DMS53 treated with DMSO at 0.1 percent for 48 hours (cell line): ENCODE data around the gene INPP5A.
"Not testable (repeated sequence)": the region's sequence is repeated elsewhere in the genome, so short reads cannot be mapped to it uniquely, and the experiment has no call there.

Source experiments
- DNase-seq: peaks from one replicate; lab custom pipeline; 2025; ENCODE audit not compliant: unreplicated experiment; lab: John Stamatoyannopoulos, UW

Gene INPP5A

DNA sequence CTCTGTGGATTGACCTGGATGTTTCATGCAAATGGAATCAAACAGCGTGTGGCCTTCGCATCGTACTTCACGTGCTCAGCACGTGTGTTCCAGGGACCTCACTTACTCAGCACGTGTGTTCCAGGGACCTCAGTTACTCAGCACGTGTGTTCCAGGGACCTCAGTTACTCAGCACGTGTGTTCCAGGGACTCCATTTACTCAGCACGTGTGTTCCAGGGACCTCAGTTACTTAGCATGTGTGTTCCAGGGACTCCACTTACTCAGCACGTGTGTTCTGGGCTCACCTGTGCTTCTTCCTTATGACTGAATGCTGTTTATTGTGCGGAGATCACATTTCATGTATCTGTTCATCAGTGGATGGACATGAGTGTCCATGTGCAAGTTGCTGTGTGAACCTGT is 22.0 kb downstream of the INPP5A start:
- no peak for DNase-seq

DNA sequence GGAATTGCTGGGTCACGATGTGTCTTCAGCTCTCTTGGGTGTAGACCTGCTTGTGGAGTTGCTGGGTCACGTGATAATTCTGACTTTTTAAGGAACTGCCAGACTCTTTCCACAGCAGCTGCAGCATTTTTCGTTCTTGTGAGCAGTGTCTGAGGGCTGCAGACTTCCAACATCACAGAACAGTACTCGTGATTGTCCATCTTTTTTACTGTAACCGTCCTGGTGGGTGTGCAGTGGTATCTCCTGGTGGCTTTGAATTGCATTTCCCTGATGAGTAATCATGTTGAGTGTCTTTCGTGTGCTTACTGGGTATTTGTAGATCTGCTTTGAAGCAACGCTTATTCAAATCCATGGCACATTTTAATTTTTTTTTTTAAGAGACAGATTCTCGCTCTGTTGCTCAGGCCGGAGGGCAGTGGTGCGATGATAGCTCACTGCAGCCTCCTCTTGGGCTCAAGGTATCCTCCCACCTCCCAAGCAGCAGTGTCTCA is 22.7 kb downstream of the INPP5A start:
- no peak for DNase-seq

DNA sequence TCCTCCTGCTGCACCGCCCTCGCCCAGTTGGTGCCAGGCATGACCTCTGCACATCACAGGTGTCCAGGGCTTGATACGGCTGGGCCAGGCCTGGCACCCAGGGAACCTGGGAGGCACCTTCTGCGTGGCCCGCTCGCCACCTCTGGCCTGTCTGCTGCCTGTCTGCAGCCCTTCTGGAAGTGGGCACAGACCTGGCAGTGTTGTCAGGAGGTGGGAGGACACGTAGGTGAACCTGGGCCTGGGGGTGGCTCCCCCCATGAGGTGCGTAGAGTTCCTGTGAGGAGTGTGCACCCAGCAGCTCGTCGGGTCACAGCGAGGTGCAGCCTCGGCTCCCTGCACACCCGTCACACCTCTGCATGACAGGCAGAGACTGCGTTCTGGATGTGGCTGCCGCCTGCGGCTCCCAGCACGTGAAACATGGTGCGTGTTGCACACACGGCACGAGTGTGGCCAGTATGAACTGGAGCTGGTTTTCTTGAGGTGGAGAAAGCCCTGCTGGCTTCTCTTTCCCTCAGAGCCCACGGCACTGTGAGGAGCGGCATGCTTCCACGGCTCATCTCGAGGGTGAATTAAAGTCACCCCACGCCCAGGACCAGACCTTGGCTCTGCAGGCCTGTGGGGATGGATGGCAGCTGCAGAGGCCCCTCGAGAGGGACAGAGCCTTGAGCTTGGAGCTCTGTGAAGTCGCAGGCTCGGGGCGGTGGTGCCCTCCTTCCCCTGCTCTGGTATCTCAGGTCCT is 24.8 kb downstream of the INPP5A start:
- no peak for DNase-seq

DNA sequence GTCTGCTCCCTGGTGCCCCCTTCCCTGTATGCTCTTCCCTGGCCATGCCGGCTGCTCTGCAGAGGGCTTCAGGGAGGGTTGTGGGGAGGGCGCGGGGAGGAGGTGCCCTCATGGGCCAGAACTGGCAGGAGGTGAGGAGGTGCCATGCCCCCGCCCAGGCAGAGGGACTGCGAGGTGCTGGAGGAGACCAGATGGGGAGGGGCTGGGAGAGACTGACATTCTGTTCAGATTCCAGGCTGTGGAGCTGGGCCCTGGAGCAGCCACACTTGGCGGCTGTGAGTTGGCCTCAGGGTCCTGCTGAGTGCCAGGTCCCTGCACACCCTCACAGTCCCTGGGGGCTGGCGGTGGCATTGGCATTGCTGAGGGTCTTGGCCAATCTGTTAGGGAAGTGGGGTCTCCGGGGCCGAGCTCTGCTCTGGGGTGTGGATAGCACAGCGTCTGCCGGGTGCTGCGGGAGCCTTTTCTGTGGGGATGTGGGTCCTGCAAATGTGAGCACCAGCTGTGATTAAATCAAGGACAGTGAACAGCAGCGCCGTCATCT is 25.4 kb downstream of the INPP5A start:
- DNase-seq: no peak

DNA sequence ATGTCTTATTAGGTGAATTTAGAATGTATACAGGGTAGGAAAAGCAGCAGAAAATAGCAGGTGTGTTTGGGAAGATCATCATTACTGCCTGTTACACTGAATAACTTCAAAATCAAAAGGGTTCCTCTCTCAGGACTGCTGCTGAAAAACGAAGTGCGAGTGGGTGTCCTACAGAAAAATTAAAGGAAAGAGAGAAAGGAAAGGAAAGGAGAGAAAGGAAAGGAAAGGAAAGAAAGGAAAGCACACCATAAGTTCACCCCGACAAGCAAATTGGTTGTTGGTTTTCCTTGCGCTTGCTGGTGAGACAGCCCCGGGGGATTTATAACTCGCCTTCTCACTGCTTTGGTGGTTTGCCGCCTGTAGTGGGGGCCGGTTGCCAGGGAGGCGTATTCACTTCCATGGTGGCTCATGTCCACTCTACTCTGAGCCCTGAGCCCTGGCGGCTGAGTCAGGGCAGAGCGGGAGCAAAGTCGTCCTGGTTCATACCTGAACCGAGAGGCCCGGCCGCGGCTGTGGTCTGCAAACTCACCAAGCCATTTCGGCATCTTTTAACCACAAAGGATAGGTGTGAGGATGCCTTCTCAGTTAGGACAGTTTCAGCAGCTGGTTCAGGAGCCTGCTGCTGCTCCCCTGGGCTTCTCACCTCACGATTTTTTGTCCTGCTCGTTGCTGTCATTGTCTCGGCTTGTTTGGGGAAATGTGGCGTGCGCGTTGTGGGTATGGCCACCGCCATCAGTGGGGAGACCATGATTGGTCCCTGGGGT is 26.1 kb downstream of the INPP5A start:
- no peak for DNase-seq

DNA sequence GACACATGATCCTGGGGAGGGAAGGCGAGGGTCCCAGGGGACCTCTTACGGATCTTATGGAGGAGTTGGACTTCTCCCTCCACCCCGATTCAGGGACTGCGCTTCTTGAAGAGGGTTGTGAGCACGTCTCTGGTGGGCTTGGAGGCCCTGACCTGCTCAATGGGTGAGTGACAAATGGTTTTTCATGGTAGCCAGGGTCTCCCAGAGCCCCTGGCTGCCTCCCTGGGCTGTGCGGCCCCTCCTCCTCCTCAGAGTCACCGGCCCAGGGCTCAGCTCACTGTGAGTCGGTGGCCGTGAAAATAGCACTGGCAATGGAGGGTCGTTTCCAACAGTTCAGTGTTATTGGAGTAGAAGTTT is 26.6 kb downstream of the INPP5A start:
- no peak for DNase-seq

DNA sequence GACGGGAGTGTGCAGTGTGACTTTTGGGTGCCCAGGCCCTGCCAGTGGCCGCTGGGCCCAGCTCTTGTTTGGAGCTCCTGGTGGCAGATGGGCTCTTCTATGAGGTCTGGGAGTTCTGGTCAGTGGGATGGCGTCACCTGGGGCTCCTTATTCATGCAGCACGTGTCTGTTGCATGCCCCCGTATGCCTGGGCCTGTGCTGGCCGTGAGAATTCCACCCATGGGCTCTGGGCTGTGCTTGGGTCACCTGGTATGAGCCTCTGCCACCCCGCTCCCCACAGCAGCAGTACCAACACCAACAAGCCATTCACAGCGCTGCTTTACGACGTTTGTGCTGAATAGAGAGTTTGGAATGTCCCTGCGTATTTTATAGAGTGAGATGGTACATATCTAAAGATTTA is 27.1 kb downstream of the INPP5A start:
- DNase-seq: no peak

DNA sequence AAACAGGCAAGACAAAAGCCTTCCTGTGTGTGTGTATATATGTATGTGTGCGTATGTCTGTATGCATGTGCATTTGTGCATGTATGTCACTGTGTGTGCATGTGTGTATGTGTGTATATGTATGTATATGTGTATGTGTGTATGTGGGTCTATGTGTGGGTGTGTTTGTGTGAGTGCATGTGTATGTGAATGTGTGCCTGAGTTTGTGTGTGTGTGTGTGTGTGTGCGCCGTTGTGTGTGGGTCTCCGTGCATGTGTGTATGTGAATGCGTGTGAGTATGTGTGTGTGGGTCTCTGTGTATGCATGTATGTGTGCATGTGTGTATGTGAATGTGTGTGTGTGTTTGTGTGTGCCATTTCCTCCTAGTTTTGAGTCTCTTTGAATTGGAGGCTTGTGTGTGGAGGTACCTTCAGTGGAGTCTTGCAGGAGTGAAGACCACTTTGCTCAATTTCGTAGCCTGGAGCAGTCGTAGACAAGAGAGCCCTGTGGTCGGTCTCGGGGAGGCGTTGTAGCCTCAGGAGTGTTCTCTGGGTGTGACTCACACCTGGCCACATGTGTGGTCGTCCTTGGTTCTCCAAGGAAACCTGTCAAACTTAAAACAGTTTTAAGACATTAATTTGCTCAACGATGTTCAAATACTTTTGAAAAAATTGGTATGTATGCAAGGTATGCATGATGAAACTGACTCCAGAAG is 28.1 kb downstream of the INPP5A start:
- no peak for DNase-seq

DNA sequence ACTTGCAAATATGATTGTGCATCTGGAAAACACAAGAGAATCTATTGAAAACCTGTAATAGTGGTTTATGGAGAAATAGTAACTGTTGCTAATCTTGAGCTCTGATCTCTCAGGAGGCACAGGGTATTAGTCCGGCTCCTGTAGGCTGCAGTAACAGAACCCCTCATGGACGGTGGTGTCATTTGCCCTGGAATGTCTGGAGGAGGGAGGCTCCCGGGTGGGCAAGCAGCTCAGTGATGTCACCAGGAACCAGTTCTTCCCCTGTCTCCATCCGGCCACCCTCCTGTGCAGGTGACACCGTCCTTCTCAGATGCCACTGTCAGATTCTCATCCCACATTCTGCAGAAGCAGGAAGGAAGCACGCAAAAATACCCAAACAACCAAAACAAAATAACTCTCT is 29.3 kb downstream of the INPP5A start:
- DNase-seq: no peak

DNA sequence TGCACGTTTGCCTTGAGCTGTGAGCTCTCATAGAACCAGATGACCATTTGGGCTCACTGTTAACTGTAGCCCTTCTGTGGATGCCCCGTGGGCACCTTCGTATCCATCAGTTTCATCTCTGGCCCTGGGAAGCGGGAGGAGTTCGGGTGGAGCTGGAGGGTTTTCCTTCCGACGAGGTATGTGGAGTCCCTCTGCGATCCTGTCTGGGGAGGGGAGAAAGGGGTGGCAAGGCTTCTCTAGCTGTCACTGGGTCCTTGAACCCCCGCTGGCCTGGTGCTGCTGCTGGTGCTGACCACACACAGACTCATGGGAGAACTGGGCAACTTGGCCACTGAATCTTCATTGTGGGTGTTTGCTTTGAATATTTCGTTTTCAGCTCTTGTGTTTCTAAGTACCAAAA is 32.7 kb downstream of the INPP5A start:
- no peak for DNase-seq

DNA sequence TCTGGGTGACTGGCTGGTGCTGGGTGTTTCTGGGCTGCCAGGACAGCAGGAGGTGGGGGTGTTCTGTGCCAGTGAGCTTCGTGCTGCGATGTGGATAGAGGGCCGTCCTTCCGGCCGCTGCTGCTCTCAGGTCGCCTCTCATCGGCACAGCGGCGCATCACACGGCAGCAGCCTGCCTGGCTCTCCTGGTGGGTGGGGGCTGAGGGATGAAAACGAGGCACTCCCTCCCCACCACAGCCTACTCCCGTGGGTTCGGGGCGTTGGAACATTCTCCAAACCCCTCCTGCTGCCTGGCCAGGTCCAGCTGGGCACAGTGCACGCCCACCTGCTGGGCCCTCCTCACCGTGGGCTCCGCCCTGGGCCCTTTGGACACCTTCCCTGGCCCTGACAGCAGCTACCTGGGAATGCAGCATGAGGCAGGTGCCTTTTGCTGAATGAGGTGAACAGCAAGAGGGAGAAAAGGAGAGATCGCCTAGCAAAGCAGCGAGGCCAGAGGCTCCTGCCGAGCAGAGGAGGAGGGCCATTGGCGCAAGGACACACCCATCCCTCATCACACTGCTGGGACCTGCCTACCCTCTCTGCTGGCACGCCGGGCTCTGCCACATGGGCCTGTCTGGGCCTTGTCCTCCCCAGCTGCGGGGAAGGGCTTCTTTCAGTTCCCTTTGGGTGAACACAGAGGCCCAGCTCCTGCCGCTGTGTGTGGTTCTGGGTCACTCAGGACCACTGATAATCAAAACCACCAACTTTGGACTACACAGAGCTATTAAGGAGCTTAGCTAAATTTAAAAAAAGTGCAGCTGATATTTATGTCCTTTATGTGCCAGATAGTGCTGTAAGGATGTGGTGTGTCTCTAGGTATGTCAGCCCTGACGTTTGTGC is 33.4 kb downstream of the INPP5A start:
- DNase-seq: no peak

DNA sequence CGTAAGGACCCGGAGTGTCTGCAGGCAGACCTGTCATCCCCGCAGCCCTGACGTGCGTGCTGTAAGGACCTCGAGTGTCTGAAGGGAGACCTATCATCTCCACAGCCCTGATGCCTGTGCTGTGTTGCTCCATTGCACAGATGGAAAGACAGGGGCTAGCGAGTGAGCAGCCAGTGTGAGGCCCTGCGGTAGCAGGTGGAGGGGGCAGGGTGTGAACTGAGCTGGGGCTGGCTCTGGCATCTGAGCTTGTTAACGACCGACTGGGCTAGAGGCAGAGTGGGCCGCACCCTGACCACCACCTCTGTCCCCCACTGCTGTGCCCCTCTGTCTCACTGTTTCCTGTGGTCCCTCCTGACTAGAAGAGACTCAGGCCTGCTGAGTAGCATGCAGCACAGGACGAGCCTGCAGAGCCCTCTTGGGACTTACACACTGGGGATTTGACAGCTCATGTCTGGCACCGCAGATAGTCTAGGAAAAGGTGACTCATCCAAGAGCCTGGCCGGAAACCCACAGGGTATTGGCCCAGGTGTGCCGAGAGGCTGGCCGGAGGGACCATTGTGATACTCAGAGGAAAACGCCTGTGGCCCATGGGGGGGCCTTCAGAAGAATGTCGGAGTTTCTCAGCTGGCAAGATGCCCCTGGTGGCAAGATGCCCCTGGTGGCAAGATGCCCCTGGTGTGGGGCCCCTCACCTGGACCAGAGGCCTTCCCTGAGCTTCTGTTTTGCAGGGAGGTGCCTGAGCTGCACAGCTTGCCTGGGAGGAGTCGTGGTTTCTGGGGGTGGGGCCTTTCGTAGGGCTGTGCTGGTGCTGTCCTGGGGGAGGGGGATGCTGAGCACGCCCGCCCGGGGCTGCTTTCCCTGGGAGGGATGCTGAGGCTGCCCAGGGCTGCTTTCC is 34.3 kb downstream of the INPP5A start:
- DNase-seq: peak; percentile 78

DNA sequence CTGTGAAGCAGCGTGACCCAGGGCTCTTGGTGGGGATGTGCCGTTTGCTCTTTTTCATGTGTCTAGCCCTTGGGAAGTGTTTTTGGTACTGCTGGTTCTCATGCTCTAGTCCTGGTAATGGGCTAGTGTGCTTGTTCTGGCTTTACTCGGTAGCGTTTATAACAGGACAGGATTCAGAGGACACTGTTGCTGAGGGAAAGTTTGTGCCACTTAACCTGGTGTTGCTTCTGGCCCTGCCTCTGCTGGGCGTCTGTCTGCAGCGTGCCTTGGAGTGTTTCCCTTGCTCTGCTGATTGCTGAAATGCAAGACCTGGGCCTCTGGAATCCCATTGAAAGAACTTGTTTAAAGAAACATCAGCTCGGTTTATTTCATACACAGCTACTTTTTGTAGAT is 35.0 kb downstream of the INPP5A start:
- DNase-seq: peak; percentile 28

DNA sequence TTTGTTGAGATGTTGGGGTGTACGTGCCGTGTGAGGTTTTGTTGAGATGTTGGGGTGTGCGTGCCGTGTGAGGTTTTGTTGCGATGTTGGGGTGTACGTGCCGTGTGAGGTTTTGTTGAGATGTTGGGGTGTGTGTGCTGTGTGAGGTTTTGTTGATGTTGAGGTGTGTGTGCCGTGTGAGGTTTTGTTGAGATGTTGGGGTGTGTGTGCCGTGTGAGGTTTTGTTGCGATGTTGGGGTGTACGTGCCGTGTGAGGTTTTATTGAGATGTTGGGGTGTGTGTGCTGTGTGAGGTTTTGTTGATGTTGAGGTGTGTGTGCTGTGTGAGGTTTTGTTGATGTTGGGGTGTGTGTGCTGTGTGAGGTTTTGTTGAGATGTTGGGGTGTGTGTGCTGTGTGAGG is 35.4 kb downstream of the INPP5A start:
- not testable (repeated sequence) for DNase-seq

DNA sequence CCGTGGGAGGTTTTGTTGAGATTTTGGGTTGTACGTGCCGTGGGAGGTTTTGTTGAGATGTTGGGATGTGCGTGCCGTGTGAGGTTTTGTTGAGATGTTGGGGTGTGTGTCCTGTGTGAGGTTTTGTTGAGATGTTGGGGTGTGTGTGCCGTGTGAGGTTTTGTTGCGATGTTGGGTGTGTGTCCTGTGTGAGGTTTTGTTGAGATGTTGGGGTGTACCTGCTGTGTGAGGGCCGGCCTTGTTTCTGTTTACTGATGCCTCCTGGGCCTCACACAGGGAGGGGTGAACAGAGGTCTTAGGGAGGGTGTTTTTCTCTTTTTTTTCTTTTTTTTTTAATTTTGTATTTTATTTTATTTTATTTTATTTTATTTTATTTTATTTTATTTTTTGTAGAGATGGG is 36.7 kb downstream of the INPP5A start:
- no peak for DNase-seq

DNA sequence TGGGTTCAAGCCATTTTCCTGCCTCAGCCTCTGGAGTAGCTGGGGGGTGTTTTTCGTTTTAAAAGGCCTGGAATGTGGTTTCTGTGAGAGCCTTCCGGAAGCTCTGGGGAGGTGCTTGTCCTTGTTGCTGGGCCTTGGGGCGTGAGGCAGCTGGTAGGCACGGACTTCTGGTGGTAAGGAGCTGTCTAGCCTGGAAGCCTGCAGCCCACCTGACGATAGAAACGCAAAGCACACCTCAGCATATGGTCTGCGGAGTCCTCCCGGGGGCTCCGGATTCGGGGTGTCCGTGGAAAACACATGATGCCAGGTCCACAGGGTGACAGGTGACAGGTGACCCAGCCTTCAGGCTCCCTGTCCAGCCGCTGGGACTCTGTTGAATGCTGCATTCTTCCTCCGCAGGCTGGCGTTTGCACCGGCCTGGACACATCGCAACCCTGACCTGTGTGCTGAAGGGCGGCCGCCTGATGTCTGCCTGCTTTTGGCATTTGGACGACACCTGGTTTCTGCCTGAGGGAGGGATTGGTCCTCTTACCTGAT is 37.3 kb downstream of the INPP5A start:
- DNase-seq: no peak

DNA sequence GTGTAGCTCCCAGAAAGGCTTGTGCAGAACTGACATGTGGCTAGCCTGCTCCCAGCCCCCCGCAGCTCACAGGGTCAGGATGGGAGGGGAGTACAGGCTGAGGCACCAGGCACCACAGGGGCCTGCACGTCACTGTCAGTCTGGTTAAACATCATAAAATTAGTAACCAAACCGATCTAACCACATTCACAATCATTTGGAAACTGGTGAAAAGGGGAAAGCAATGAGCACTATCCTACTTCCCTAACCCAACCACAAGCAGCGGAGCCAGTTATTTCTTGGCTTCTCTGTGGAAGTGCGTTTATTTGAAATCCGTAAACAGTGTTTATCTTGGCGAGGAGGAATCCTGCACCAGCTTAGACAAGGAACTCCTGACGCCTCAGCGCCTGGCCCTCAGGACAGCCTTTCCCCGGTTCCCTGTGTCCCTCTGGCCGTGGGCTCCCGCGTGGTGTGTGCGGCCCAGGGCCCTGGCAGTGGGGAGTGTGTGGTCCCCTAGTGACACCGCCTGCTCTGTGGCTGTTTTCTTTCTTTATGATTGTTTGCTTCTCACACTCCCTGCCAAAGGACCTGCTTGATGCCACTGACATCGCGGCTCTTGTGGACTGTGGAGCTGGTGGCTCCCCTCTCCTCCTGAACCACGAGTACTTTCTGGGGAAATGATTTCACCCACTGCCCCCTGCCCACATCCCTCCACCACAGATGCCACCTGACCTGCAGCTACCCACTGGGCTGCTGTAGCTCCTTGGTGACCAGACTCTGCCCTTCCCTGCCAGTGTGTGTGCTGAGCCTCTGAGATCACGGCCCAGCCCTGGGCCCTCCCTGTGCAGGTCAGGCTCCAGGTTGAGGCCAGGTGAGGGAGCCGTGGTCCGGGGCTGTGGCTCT is 38.0 kb downstream of the INPP5A start:
- DNase-seq: no peak

DNA sequence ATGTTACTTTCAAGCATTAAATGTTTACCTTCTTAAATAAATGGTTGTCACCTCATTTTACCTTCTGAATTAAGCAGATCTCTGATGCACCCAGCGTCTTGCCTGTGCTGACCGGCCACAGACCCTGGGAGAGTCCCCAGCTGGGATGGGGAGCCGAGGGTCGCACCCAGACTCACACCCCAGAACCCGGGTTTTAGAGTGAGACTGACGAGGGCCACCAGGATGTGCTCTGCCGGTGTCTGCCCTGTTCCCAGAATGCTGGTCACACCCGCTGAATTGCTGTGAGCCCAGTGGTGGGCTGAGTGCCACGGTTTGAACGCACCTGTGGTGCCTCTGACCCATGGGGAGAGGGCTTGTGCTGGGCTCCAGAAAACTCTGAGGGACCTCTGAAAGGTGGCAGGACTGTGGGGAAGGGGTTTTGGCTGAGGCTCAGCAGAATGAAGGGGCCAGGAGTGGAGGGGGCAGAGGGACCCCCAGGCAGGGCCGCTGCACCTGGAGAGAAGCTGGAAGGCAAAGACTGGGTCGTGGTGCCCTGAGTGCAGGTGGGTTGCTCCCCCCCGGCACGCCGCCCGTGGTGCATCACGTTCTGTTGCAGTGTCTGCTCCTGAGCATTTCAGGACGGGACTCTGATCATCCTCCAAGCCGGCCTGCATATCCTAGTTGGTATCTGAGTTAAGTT is 39.2 kb downstream of the INPP5A start:
- no peak for DNase-seq
